Measurements from ENCODE around the gene EXOSC6.
A peak's percentile ranks its signal among the peaks of the same experiment; 100 is the strongest.
"Not testable (repeated sequence)": the region's sequence is repeated elsewhere in the genome, so short reads cannot be mapped to it uniquely, and the experiment has no call there.

Gene EXOSC6

DNA sequence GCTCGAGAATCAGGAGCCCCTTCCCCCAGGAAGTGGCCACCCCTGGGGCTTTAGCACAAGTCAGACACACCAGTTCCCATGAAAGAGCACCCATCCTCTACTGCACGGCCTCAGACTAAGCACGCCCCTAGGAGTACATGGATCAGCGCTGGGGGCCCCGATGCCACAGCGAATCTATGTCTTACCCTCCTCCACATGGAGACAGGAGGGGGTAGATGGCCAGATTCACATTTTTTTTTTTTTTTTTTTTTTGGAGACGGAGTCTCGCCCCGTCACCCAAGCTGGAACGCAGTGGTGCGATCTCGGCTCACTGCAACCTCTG is 3.2 kb upstream of the EXOSC6 start:
- TF ChIP-seq, protein P1, sequence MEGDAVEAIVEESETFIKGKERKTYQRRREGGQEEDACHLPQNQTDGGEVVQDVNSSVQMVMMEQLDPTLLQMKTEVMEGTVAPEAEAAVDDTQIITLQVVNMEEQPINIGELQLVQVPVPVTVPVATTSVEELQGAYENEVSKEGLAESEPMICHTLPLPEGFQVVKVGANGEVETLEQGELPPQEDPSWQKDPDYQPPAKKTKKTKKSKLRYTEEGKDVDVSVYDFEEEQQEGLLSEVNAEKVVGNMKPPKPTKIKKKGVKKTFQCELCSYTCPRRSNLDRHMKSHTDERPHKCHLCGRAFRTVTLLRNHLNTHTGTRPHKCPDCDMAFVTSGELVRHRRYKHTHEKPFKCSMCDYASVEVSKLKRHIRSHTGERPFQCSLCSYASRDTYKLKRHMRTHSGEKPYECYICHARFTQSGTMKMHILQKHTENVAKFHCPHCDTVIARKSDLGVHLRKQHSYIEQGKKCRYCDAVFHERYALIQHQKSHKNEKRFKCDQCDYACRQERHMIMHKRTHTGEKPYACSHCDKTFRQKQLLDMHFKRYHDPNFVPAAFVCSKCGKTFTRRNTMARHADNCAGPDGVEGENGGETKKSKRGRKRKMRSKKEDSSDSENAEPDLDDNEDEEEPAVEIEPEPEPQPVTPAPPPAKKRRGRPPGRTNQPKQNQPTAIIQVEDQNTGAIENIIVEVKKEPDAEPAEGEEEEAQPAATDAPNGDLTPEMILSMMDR (IDR thresholded peaks at IDR 0.05; ENCODE audit: extremely low read depth, insufficient read depth, missing control alignments), result no peak
- no peak for DNase-seq (ENCODE audit: low spot score)

DNA sequence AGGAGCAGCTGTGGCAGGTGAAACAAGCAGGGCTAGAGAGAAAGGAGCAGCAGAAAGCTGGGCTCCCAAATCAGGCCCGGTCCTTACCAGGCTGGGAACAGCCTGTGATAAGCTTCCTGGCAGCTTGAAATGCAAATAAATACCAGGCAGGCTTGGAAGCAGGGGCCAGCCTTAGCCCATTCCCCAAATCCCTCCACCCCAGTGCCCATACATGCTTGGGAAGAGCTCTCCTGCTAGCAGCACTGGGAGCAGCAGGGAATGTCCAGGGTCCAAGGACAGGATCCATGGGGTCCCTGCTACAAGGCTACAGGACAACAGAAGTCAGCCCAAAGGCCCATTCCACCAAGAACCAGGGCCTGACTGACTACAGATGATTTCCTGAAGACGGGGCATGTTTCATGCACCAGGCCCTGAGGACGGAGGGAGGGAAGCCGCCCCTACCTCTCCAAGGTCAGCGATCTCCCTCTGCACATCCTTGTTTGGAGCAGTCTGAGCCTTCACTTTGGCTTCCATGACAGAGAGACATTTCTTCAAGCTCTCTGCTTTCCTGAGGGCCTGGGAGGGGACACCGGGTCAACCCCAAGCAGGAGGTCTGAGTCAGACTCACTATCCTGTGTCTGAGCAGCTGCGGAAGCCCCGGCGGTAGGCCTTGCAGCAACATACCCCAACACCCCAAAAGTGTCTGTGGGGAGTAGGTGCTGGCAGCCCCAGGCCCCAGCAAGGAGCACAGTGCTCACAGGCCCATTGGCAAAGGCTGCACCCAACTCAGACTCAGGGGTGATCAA is 2.6 kb upstream of the EXOSC6 start:
- DNase-seq (ENCODE audit: low spot score), result no peak
- TF ChIP-seq, protein P1 (IDR thresholded peaks at IDR 0.05; ENCODE audit: extremely low read depth, insufficient read depth, missing control alignments), result no peak
- in situ Hi-C loops (cut with MboI; ENCODE audit: low pct_unique_long_range_greater_than_20kb, low sequenced_read_pairs, unreplicated experiment), result no loop called here

More for the DNA sequence above, 3.2 kb upstream of the EXOSC6 start:
- in situ Hi-C loops (cut with MboI; ENCODE audit: low pct_unique_long_range_greater_than_20kb, low sequenced_read_pairs, unreplicated experiment), result no loop called here

DNA sequence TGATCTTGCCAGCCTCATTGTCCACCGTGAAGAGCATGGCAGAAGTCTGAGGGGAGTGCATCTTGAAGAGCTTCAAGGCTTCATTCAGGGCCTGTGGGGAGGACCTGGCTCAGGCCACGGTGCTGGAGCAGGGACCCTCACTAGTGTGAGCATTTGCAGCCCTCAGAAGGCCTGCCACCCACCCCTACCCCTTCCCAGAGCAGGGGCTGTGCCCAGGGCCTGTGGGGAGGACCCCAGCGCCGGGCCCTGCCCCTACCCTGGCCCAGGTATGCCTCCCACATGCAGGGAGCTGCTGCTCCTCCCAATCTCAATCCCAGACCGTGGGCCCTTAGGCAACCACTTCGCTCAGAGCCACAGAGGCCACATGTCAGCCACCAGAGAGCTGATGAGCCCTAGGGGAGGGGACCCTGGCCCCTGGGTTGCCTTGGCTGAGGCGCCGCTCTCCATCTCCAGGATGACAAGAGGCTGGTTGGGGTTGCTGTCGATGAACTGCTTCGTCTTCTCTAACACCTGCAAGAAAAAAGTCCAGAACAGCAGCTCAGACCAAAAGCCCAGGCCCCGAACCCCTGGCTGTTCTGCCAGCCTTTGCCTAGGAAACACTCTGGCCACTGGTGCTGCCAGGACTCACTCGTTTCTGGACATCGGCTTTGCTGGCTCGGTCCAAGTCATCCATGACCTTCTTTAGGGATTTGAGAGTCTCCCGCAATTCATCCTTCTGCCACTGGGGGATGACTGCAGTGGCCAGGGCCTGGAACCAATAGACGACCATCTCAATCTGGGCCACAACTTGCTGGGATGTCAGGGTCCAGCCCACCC is 1.8 kb upstream of the EXOSC6 start:
- TF ChIP-seq, protein P1 (IDR thresholded peaks at IDR 0.05; ENCODE audit: extremely low read depth, insufficient read depth, missing control alignments), result peak; percentile 45
- peak; percentile 43 for DNase-seq (ENCODE audit: low spot score)

DNA sequence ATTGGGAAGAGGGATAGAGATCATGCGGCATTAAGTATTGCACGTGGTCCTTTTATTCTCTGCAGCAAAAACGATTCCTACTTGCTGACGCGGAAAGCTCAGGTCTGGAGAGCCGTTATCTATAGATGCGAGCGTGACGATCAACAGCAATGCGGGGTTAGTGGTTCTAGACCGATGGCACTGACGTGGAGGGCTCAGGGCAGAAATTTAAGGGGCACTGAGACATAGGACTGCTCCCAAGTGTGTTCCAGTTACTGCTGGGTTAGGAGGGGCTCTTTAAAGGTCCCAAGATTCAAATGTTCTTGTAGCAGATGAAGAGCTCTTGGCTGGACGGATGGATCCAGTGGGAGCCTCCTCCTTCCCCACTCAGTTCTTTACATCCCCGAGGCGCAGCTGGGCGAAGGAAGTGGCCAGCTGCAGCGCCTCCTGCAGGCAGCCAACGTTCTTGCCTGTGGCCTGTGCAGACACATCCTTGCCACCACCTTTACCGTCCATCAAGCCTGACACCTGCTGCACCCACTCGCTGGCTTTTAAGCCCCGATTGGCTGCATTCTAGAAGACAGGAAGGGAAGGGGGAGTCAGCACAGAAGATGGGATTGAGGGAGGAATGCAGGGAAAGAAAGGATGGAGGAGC is 732 bp upstream of the EXOSC6 start:
- no peak for DNase-seq (ENCODE audit: low spot score)
- TF ChIP-seq, protein P1 (IDR thresholded peaks at IDR 0.05; ENCODE audit: extremely low read depth, insufficient read depth, missing control alignments), result peak; percentile 43
- in situ Hi-C loops (cut with MboI; ENCODE audit: low pct_unique_long_range_greater_than_20kb, low sequenced_read_pairs, unreplicated experiment), result no loop called here

More for the DNA sequence above, 1.8 kb upstream of the EXOSC6 start:
- in situ Hi-C loops (cut with MboI; ENCODE audit: low pct_unique_long_range_greater_than_20kb, low sequenced_read_pairs, unreplicated experiment), result no loop called here

DNA sequence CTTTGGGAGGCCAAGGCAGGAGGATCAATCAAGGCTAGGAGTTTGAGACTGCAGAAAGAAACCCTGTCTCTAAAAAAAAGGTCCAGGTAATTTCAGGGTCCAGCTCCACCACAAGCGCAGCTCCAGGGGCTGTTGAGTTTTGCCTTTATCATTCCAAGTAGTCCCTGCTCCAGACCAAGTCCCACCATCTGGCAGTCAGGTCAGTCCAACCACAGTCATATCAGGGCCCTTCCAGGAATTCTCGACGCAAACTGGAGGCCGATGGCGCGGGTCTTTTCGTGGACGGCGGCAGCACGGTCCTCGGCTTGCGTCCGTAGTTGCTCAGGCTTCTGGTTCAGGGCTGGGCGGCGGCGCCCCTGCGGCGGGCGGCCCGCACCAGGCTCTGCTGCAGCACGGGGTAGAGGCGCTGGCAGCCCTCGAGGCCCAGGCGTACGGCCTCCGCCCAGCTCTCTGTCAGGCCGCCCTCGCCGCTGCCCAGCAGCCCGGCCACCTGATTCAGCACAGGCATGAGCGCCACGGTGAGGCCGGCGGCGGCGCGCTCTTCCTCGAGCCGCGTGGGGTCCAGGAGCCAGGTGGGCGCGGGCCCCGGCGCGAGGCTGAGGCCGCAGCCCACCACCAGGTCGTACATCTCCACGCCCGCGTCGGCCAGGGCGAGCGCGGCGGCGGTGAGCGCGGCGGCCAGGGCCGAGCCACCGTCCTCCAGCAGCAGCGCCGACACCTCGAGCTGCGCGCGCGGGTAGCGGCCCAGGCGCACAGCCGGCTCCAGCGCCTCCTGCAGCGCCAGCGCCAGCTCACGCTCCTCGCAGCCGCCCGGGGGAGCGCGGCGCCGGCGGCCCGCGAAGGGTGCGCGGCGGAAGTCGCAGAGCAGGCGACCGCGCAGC is 752 bp downstream of the EXOSC6 start:
- TF ChIP-seq, protein P1 (IDR thresholded peaks at IDR 0.05; ENCODE audit: extremely low read depth, insufficient read depth, missing control alignments), result peak; percentile 26
- peak; percentile 81 for DNase-seq (ENCODE audit: low spot score)
- in situ Hi-C loops (cut with MboI; ENCODE audit: low pct_unique_long_range_greater_than_20kb, low sequenced_read_pairs, unreplicated experiment), result no loop called here

DNA sequence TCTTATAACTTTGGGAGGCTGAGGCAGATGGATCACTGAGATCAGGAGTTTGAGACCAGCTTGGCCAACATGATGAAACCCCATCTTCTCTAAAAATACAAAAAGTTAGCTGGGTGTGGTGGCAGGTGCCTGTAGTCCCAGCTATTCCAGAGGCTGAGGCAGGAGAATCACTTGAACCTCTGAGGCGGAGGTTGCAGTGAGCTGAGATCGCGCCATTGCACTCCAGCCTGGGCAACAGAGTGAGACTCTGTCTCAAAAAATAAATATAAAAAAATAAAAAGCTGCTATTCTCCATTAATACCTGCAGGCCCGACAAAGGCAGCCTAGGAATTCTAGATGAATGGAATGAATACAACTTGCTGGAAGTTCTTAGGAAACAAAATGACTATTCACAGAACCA is 2.0 kb downstream of the EXOSC6 start:
- DNase-seq (ENCODE audit: low spot score); in situ Hi-C loops (cut with MboI; ENCODE audit: low pct_unique_long_range_greater_than_20kb, low sequenced_read_pairs, unreplicated experiment): not testable (repeated sequence)

DNA sequence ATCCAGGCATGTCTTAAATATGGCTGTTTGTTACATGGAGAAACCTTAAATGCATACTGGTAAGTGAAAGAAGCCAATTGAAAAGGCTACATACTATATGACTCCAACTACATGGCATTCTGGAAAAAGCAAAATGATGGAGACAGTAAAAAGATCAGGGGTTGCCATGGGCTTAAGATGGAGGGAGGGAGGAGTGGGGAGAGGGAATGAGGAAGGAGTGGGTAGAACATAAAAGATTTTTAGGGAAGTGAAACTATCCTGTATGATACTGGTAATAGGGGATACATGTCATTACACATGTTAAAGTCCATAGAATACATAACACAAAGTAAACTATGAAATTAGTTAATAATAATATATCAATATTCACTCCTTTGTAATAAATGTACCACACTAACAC is 13.0 kb downstream of the EXOSC6 start:
- in situ Hi-C loops (cut with MboI; ENCODE audit: low pct_unique_long_range_greater_than_20kb, low sequenced_read_pairs, unreplicated experiment); DNase-seq (ENCODE audit: low spot score): not testable (repeated sequence)

DNA sequence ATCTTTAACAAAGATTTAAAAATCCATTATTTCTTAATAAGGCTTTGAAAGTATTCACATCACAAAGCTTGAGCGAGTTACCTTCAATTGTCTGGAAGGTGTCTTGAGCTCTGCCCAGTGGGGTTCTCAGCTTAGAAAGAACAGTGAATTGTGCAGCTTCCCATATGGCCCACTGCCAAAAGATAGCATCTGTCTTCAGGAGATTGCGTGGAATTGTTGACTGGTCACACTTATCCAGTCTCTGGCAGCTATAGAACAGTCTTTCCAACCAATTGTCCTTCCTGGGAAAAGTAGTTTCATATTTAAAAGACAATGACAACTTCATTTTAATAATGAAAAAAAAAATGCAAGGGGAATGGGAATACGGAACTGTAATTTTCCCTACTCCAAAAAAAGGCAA is 19.9 kb downstream of the EXOSC6 start:
- DNase-seq (ENCODE audit: low spot score); in situ Hi-C loops (cut with MboI; ENCODE audit: low pct_unique_long_range_greater_than_20kb, low sequenced_read_pairs, unreplicated experiment): not testable (repeated sequence)

DNA sequence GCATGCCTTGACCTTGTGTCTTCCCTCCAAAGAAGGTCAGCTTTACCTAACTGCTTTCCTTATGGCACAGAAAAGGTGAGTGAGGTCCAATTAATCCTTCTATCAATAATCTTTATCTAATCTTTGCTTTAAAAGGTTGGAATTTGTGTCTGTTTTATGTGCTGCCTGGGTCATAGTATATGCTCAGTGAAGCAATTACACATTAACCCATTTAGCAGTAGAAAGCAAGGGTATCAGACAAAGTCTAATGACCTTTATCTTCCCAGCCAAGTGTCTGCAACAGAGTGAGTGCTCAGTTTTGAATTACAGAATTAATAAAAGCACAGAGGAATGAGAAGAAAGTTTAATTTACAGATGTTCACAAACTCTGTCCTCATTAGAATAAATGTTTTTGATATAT is 25.7 kb downstream of the EXOSC6 start:
- DNase-seq (ENCODE audit: low spot score); in situ Hi-C loops (cut with MboI; ENCODE audit: low pct_unique_long_range_greater_than_20kb, low sequenced_read_pairs, unreplicated experiment): not testable (repeated sequence)

DNA sequence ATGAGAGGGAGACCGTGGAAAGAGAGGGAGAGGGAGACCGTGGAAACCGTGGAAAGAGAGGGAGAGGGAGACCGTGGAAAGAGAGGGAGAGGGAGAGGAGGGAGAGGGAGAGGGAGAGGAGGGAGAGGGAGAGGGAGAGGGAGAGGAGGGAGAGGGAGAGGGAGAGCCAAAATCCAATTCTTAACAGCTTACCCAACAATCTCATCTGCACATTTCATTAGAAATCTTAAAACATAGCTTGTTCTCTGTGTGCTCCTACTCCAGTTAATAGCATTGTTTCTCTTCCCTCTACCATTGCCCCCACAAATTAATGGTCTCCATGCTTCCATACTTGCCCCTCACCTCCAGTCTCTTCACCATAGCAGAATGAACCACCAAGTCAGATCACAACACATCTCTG is 26.3 kb downstream of the EXOSC6 start:
- in situ Hi-C loops (cut with MboI; ENCODE audit: low pct_unique_long_range_greater_than_20kb, low sequenced_read_pairs, unreplicated experiment); DNase-seq (ENCODE audit: low spot score): not testable (repeated sequence)
